ENCODE data around the gene TRNAU1AP.

- TF ChIP-seq SP1 (IDR thresholded peaks at IDR 0.05) (no peak), ELF4 (IDR thresholded peaks at IDR 0.05) (no peak), ARNT (IDR thresholded peaks at IDR 0.05) (no peak), FOXK2 (IDR thresholded peaks at IDR 0.05) (no peak), HDGF (IDR thresholded peaks at IDR 0.05; ENCODE audit: borderline replicate concordance) (no peak), BHLHE40 (IDR thresholded peaks at IDR 0.05; ENCODE audit: borderline replicate concordance) (no peak)
Observed at GRCh38 chr1:28538286-28538685, 14.6 kb upstream of the TRNAU1AP start.
